Measurements from ENCODE around the gene RFTN1.

GRCh38 chr3:16512435-16513140 is 911 bp downstream of the RFTN1 start:
- TF ChIP-seq CTCF (IDR thresholded peaks at IDR 0.05), result no peak
- TF ChIP-seq EZH2 (IDR thresholded peaks at IDR 0.05; ENCODE audit: borderline replicate concordance, insufficient read depth, low read depth, low read length, poor library complexity, severe bottlenecking), result no peak
